SK-N-SH (cell line): Measurements from ENCODE around the gene CALHM1. TPM values are rescaled to one million over a fixed set of nuclear protein-coding genes. Genes with fewer than 3 reads are reported as not detected.

Experiments
- CTCF ChIA-PET: fragments of 300-600, 350-600 bp; formaldehyde crosslinking; extraction: SDS; loops from one replicate; lab custom pipeline; 2021; lab: Yijun Ruan, JAX
- POLR2A ChIA-PET: fragments of 350-600 bp; sonication (Branson Sonifier 250); formaldehyde crosslinking; extraction: SDS; loops from one replicate; lab custom pipeline; 2020; ENCODE audit warnings: antibody characterized with exemption, inconsistent platforms; lab: Yijun Ruan, JAX
- DNase-seq: peaks from one replicate; pipeline ENCODE4 v3.0.0; 2012
- H2AFZ ChIP-seq: fragments of 200-600 bp; sonication (generic); 2 replicates; pipeline ENCODE4 v1.8.1; 2016; ENCODE audit warnings: antibody characterized with exemption, mild to moderate bottlenecking, low read depth
- H3F3A ChIP-seq: fragments of 200-600 bp; sonication (generic); replicated peaks from 2 replicates; pipeline ENCODE3; 2016; ENCODE audit warnings: antibody characterized with exemption, mild to moderate bottlenecking; ENCODE audit not compliant: insufficient read depth
- H3K27ac ChIP-seq, 2 experiments: fragments of 200-500 bp in 1 of 2; fragments of 200-600 bp in 1 of 2; sonication (Bioruptor generic) in 1 of 2; sonication (generic), shearing (Covaris generic) in 1 of 2; 2 replicates each; pipeline versions ENCODE4 v1.5.1 to v1.6.1; 2014 to 2016; ENCODE audit warnings: low read depth in 2 of 2, inconsistent platforms in 1 of 2, low read length in 1 of 2, mild to moderate bottlenecking in 1 of 2, mixed read lengths in 1 of 2
- H3K27me3 ChIP-seq: fragments of 200-600 bp; sonication (generic), shearing (Covaris generic); 2 replicates; pipeline ENCODE4 v1.6.1; 2016; ENCODE audit warnings: mixed run types; ENCODE audit not compliant: insufficient read depth
- H3K36me3 ChIP-seq, 2 experiments: fragments of 200-500 bp in 1 of 2; fragments of 200-600 bp in 1 of 2; sonication (Bioruptor generic) in 1 of 2; sonication (generic) in 1 of 2; replicated peaks in 1 of 2; 2 replicates each; pipeline versions ENCODE3 to v1.5.1; 2014 to 2016; ENCODE audit warnings: low read length in 1 of 2, mild to moderate bottlenecking in 1 of 2; ENCODE audit not compliant: insufficient read depth in 2 of 2, control insufficient read depth in 1 of 2
- H3K4me1 ChIP-seq, 2 experiments: fragments of 200-500 bp in 1 of 2; fragments of 200-600 bp in 1 of 2; sonication (Bioruptor generic) in 1 of 2; sonication (generic), shearing (Covaris generic) in 1 of 2; 2 replicates each; pipeline versions ENCODE4 v1.5.1 to v1.6.1; 2014 to 2016; ENCODE audit warnings: low read depth in 1 of 2, low read length in 1 of 2, mixed run types in 1 of 2; ENCODE audit not compliant: insufficient read depth in 2 of 2, control insufficient read depth in 1 of 2
- H3K4me2 ChIP-seq: fragments of 200-600 bp; sonication (generic), shearing (Covaris generic); 2 replicates; pipeline ENCODE4 v1.6.1; 2017; ENCODE audit warnings: mixed run types
- H3K4me3 ChIP-seq, 2 experiments: fragments of 200-500 bp in 1 of 2; fragments of 200-600 bp in 1 of 2; sonication (Bioruptor generic) in 1 of 2; sonication (generic), shearing (Covaris generic) in 1 of 2; 2 replicates each; pipeline versions ENCODE4 v1.5.1 to v1.8.1; 2014 to 2016; ENCODE audit warnings: low read depth in 2 of 2, inconsistent platforms in 1 of 2, low read length in 1 of 2, mild to moderate bottlenecking in 1 of 2, mixed read lengths in 1 of 2, moderate library complexity in 1 of 2
- H3K79me2 ChIP-seq: fragments of 200-600 bp; sonication (generic); 2 replicates; pipeline ENCODE4 v1.8.1; 2017; ENCODE audit warnings: mild to moderate bottlenecking; ENCODE audit not compliant: insufficient read depth
- H3K9ac ChIP-seq: fragments of 200-600 bp; sonication (generic); 2 replicates; pipeline ENCODE4 v1.6.1; 2017; ENCODE audit warnings: mixed run types
- H3K9me2 ChIP-seq: fragments of 200-600 bp; sonication (generic); 2 replicates; pipeline ENCODE4 v1.6.1; 2017; ENCODE audit warnings: mixed run types
- H3K9me3 ChIP-seq: fragments of 200-600 bp; sonication (generic); 2 replicates; pipeline ENCODE4 v1.6.1; 2017; ENCODE audit warnings: mixed run types, mild to moderate bottlenecking, moderate library complexity
- H4K20me1 ChIP-seq: fragments of 200-600 bp; sonication (generic); 2 replicates; pipeline ENCODE4 v1.6.1; 2017; ENCODE audit warnings: mild to moderate bottlenecking, mixed run types; ENCODE audit not compliant: insufficient read depth
- CHD2 ChIP-seq: fragments of 150-350 bp; IDR thresholded peaks from 2 replicates; pipeline ENCODE4 v1.6.1; 2018; ENCODE audit warnings: low read length; ENCODE audit not compliant: partially characterized antibody
- FOSL2 ChIP-seq: IDR thresholded peaks from 2 replicates; pipeline ENCODE4 v1.4.0; 2012; ENCODE audit warnings: low read depth, mild to moderate bottlenecking, moderate library complexity, borderline replicate concordance
- FOXJ3 ChIP-seq: sonication (generic); formaldehyde crosslinking; IDR thresholded peaks from 2 replicates; pipeline ENCODE4 v1.5.1; 2020; ENCODE audit warnings: mild to moderate bottlenecking, missing genetic modification reagents
- FOXM1 ChIP-seq: IDR thresholded peaks from 2 replicates; pipeline ENCODE4 v1.4.0; 2012; ENCODE audit warnings: low read depth, mild to moderate bottlenecking
- GABPA ChIP-seq: IDR thresholded peaks from 2 replicates; pipeline ENCODE4 v1.4.0; 2012; ENCODE audit warnings: low read depth, mild to moderate bottlenecking
- GATA2 ChIP-seq: sonication (generic); formaldehyde crosslinking; IDR thresholded peaks from 2 replicates; pipeline ENCODE4 v1.5.0; 2020; ENCODE audit warnings: mild to moderate bottlenecking, missing genetic modification reagents
- MXI1 ChIP-seq: IDR thresholded peaks from 2 replicates; pipeline ENCODE4 v1.6.1; 2012; ENCODE audit warnings: mild to moderate bottlenecking, low read depth, low read length, improper control_type of control experiment
- NFIC ChIP-seq: IDR thresholded peaks from 2 replicates; pipeline ENCODE4 v1.4.0; 2012; ENCODE audit warnings: borderline replicate concordance
- POLR2AphosphoS5 ChIP-seq: IDR thresholded peaks from 2 replicates; pipeline ENCODE4 v1.6.1; 2012; ENCODE audit warnings: low read depth, low read length
- RAD21 ChIP-seq: IDR thresholded peaks from 2 replicates; pipeline ENCODE4 v1.6.1; 2012; ENCODE audit warnings: mild to moderate bottlenecking, low read length
- RCOR1 ChIP-seq: fragments of 150-350 bp; IDR thresholded peaks from 2 replicates; pipeline ENCODE4 v1.6.1; 2017; ENCODE audit warnings: antibody characterized with exemption, low read length
- RFX5 ChIP-seq: IDR thresholded peaks from 2 replicates; pipeline ENCODE4 v1.6.1; 2012; ENCODE audit warnings: mild to moderate bottlenecking, improper control_type of control experiment, low read length
- RXRA ChIP-seq: IDR thresholded peaks from 2 replicates; pipeline ENCODE4 v1.4.0; 2012; ENCODE audit warnings: low read depth, mild to moderate bottlenecking, borderline replicate concordance
- SIN3A ChIP-seq: IDR thresholded peaks from 2 replicates; pipeline ENCODE4 v1.6.1; 2012; ENCODE audit warnings: low read depth, mild to moderate bottlenecking, low read length, moderate library complexity, borderline replicate concordance
- TCF12 ChIP-seq: IDR thresholded peaks from 2 replicates; pipeline ENCODE4 v1.4.0; 2012
- USF1 ChIP-seq: IDR thresholded peaks from 2 replicates; pipeline ENCODE4 v1.4.0; 2012; ENCODE audit warnings: low read depth, borderline replicate concordance
- WGBS: methylation state at CpG from one replicate; pipeline ENCODE4 v1.1.6; 2017; ENCODE audit warnings: low lambda C conversion rate; 5-methylcytosine and 5-hydroxymethylcytosine counted together
- polyA plus RNA-seq, 3 experiments: library from polyadenylated mRNA; depleted of rRNA; stranded (reverse); fragments of >200 nt; gene quantifications; 2 replicates each; pipeline ENCODE4 v1.2.3, GENCODE V29; 2012
- TF ChIP-seq, protein P1 (sequence below): IDR thresholded peaks from 2 replicates; pipeline ENCODE4; 2012
- TF ChIP-seq, protein P2 (sequence below): IDR thresholded peaks from 2 replicates; pipeline ENCODE4 v1.4.0; 2012; ENCODE audit warnings: low read depth
- TF ChIP-seq, protein P3 (sequence below): IDR thresholded peaks from 2 replicates; pipeline ENCODE4 v1.6.1; 2012; ENCODE audit warnings: mild to moderate bottlenecking, low read depth, low read length, moderate library complexity

Gene CALHM1
- not detected in 2 replicates for polyA plus RNA-seq (2012; rRNA removed)
- not detected in 2 replicates for polyA plus RNA-seq (2012; cell fraction: cytosol; rRNA removed)
- polyA plus RNA-seq (2012; cell fraction: nucleus; rRNA removed), result not detected in 2 replicates

- TF ChIP-seq MXI1 (no peak), NFIC (no peak), RAD21 (no peak), USF1 (no peak), FOSL2 (no peak), GATA2 (CRISPR knock-in tag) (no peak), POLR2AphosphoS5 (no peak), SIN3A (no peak), GABPA (no peak), FOXJ3 (no peak), RXRA (no peak), CHD2 (no peak)
- TF ChIP-seq, protein P1, sequence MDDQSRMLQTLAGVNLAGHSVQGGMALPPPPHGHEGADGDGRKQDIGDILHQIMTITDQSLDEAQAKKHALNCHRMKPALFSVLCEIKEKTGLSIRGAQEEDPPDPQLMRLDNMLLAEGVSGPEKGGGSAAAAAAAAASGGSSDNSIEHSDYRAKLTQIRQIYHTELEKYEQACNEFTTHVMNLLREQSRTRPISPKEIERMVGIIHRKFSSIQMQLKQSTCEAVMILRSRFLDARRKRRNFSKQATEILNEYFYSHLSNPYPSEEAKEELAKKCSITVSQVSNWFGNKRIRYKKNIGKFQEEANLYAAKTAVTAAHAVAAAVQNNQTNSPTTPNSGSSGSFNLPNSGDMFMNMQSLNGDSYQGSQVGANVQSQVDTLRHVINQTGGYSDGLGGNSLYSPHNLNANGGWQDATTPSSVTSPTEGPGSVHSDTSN, result no peak
- no peak for DNase-seq
- Histone ChIP-seq H3K36me3 (no peaks in the 10 kb centered on the region), H3K79me2 (no peaks in the 10 kb centered on the region), H3F3A (no peaks in the 10 kb centered on the region), H3K27ac (no peak within 1 kb of the TSS), H4K20me1 (no peaks in the 10 kb centered on the region), H2AFZ (no peak within 1 kb of the TSS), H3K27me3 (no peaks in the 10 kb centered on the region), H3K9me3 (no peaks in the 10 kb centered on the region), H3K4me1 (no peaks in the 10 kb centered on the region; a peak in 1 of 4 replicates), H3K9me2 (no peaks in the 10 kb centered on the region), H3K9ac (no peak within 1 kb of the TSS), H3K4me3 (no peak within 1 kb of the TSS), H3K4me2 (no peak within 1 kb of the TSS)
- 54% methylated on average over 2 of the region's 9 CpGs for WGBS
- POLR2A ChIA-PET, result no interaction called here
- CTCF ChIA-PET, result interaction anchor here (0.6 to 1.2 kb wide), 2 partner anchors 42 to 140 kb away, joined by 3 read pairs; no protein-coding TSS in a partner anchor
Measured at GRCh38 chr10:103458720-103459119, at the start of gene CALHM1. Gene CALHM1, minus strand, starts transcription at chr10:103458900. Its CDS starts 149 bp downstream, at chr10:103458751.

GRCh38 chr10:103507235-103508191, 48.8 kb upstream of the CALHM1 start:
- ChIA-PET POLR2A (no interaction called here), CTCF (interaction anchor here (0.7 to 1.9 kb wide), 4 partner anchors 14 to 57 kb away, joined by 3 to 8 read pairs (median 4); partner anchors contain the start of gene NEURL1)
- Histone ChIP-seq H3K36me3 (no peaks in the 10 kb centered on the region), H3K4me2 (no peak overlapping the region), H4K20me1 (no peaks in the 10 kb centered on the region), H3K27ac (peak overlapping the region in 1 of 2 experiments; percentile 39; a peak in 2 of 4 replicates), H3F3A (peaks cover 5% of the 10 kb centered on the region), H3K79me2 (no peaks in the 10 kb centered on the region), H3K9me2 (no peaks in the 10 kb centered on the region), H3K9ac (no peak overlapping the region), H3K4me3 (no peak overlapping the region), H3K9me3 (no peaks in the 10 kb centered on the region), H3K27me3 (peaks cover 13% of the 10 kb centered on the region), H3K4me1 (peaks cover 6 to 32% of the 10 kb centered on the region in 2 experiments; a peak in 3 of 4 replicates), H2AFZ (no peak overlapping the region)
- WGBS, result 57% methylated on average over 9 of the region's 10 CpGs
- peak; percentile 66 for DNase-seq
- TF ChIP-seq RCOR1 (peak; percentile 35; the same call in 1 of the 2 replicates), POLR2AphosphoS5 (no peak), FOXM1 (no peak), TCF12 (no peak), FOXJ3 (no peak), USF1 (no peak), GATA2 (CRISPR knock-in tag) (no peak), RAD21 (peak; percentile 12; the same call in 1 of the 2 replicates), CHD2 (no peak), RFX5 (no peak)
- TF ChIP-seq, protein P2, sequence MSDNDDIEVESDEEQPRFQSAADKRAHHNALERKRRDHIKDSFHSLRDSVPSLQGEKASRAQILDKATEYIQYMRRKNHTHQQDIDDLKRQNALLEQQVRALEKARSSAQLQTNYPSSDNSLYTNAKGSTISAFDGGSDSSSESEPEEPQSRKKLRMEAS, result no peak
- TF ChIP-seq, protein P3, sequence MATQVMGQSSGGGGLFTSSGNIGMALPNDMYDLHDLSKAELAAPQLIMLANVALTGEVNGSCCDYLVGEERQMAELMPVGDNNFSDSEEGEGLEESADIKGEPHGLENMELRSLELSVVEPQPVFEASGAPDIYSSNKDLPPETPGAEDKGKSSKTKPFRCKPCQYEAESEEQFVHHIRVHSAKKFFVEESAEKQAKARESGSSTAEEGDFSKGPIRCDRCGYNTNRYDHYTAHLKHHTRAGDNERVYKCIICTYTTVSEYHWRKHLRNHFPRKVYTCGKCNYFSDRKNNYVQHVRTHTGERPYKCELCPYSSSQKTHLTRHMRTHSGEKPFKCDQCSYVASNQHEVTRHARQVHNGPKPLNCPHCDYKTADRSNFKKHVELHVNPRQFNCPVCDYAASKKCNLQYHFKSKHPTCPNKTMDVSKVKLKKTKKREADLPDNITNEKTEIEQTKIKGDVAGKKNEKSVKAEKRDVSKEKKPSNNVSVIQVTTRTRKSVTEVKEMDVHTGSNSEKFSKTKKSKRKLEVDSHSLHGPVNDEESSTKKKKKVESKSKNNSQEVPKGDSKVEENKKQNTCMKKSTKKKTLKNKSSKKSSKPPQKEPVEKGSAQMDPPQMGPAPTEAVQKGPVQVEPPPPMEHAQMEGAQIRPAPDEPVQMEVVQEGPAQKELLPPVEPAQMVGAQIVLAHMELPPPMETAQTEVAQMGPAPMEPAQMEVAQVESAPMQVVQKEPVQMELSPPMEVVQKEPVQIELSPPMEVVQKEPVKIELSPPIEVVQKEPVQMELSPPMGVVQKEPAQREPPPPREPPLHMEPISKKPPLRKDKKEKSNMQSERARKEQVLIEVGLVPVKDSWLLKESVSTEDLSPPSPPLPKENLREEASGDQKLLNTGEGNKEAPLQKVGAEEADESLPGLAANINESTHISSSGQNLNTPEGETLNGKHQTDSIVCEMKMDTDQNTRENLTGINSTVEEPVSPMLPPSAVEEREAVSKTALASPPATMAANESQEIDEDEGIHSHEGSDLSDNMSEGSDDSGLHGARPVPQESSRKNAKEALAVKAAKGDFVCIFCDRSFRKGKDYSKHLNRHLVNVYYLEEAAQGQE, result no peak
